Measurements from ENCODE around the gene ZNF786.

Gene ZNF786

GRCh38 chr7:149125863-149126661 lies 35.5 kb upstream of the ZNF786 start, which contains the start of gene ZNF425:
Gene ZNF425, minus strand, starts transcription at chr7:149126324. Its CDS starts 111 bp downstream, at chr7:149126213.
- H3K27ac Mint-ChIP-seq = peak within 1 kb of the TSS; percentile 98
- peaks cover 32% of the 10 kb centered on the region for H3K4me1 Mint-ChIP-seq
- peaks cover 43% of the 10 kb centered on the region for H3K9me3 Mint-ChIP-seq
- peak; percentile 91 for TF ChIP-seq CTCF (IDR thresholded peaks at IDR 0.05)
- peaks cover 49% of the 10 kb centered on the region for H3K36me3 Mint-ChIP-seq (ENCODE audit: low read depth)
- H3K4me3 Mint-ChIP-seq = peak within 1 kb of the TSS; percentile 94
- peak; percentile 95 for DNase-seq
- peaks cover 3% of the 10 kb centered on the region for H3K27me3 Mint-ChIP-seq (ENCODE audit: low read depth, poor library complexity)

- TF ChIP-seq CTCF (IDR thresholded peaks at IDR 0.05) = no peak
- peak overlapping the region; percentile 94 for H3K4me3 Mint-ChIP-seq
- no peak for DNase-seq
Observed at GRCh38 chr7:149125189-149125862, 34.8 kb upstream of the ZNF786 start.

GRCh38 chr7:149109969-149110368 lies 19.5 kb upstream of the ZNF786 start:
- Mint-ChIP-seq H3K36me3 (ENCODE audit: low read depth) (peaks cover 34% of the 10 kb centered on the region), H3K4me3 (no peak overlapping the region), H3K27me3 (ENCODE audit: low read depth, poor library complexity) (peaks cover 3% of the 10 kb centered on the region), H3K9me3 (no peaks in the 10 kb centered on the region), H3K27ac (no peak overlapping the region), H3K4me1 (no peaks in the 10 kb centered on the region)
- DNase-seq = no peak
- no peak for TF ChIP-seq CTCF (IDR thresholded peaks at IDR 0.05)

More at GRCh38 chr7:149125189-149125862, 34.8 kb upstream of the ZNF786 start:
- Mint-ChIP-seq H3K9me3 (peaks cover 36% of the 10 kb centered on the region), H3K36me3 (ENCODE audit: low read depth) (peaks cover 42% of the 10 kb centered on the region), H3K4me1 (peaks cover 32% of the 10 kb centered on the region), H3K27me3 (ENCODE audit: low read depth, poor library complexity) (peaks cover 3% of the 10 kb centered on the region), H3K27ac (peak overlapping the region; percentile 98)

- H3K27ac Mint-ChIP-seq = peak overlapping the region; percentile 92
- H3K4me1 Mint-ChIP-seq = peaks cover 5% of the 10 kb centered on the region
- DNase-seq = no peak
- peaks cover 3% of the 10 kb centered on the region for H3K27me3 Mint-ChIP-seq (ENCODE audit: low read depth, poor library complexity)
- no peaks in the 10 kb centered on the region for H3K9me3 Mint-ChIP-seq
- peaks cover 41% of the 10 kb centered on the region for H3K36me3 Mint-ChIP-seq (ENCODE audit: low read depth)
- TF ChIP-seq CTCF (IDR thresholded peaks at IDR 0.05) = no peak
- no peak overlapping the region for H3K4me3 Mint-ChIP-seq
Observed at GRCh38 chr7:149104749-149105148, 14.2 kb upstream of the ZNF786 start.

GRCh38 chr7:149104214-149104613 lies 13.7 kb upstream of the ZNF786 start:
- Mint-ChIP-seq H3K4me1 (peaks cover 7% of the 10 kb centered on the region), H3K27me3 (ENCODE audit: low read depth, poor library complexity) (peaks cover under 1% of the 10 kb centered on the region), H3K27ac (no peak overlapping the region), H3K9me3 (no peaks in the 10 kb centered on the region), H3K4me3 (no peak overlapping the region), H3K36me3 (ENCODE audit: low read depth) (peaks cover 37% of the 10 kb centered on the region)
- no peak for DNase-seq
- TF ChIP-seq CTCF (IDR thresholded peaks at IDR 0.05) = no peak
